ENCODE data around the gene CTDSPL. TPM values are rescaled to one million over a fixed set of nuclear protein-coding genes. Genes with fewer than 3 reads are reported as not detected.

CTDSPL gene
- total and polyA plus RNA-seq, 2 of the 13 experiments (the other 11 are each of a cell fraction or from before 2014, with no cell fraction given), result 26.1 to 142 TPM

- TF ChIP-seq ZBTB39 (CRISPR knock-in tag; IDR thresholded peaks at IDR 0.05) (no peak), MAFF (IDR thresholded peaks at IDR 0.05; ENCODE audit: low read depth, low read length) (no peak), SMARCE1 (IDR thresholded peaks at IDR 0.05; ENCODE audit: borderline replicate concordance) (no peak), KLF13 (CRISPR knock-in tag; IDR thresholded peaks at IDR 0.05) (no peak), PCBP1 (IDR thresholded peaks at IDR 0.05; ENCODE audit: borderline replicate concordance, low read depth, low read length) (no peak), RARA (CRISPR knock-in tag; IDR thresholded peaks at IDR 0.05) (peak; percentile 52; the same call in 1 of the 2 replicates), MATR3 (CRISPR knock-in tag; IDR thresholded peaks at IDR 0.05) (no peak), GLMP (CRISPR knock-in tag; IDR thresholded peaks at IDR 0.05; ENCODE audit: borderline replicate concordance) (no peak), SRF (IDR thresholded peaks at IDR 0.05; ENCODE audit: low read depth, low read length) (no peak), REXO4 (CRISPR knock-in tag; IDR thresholded peaks at IDR 0.05; ENCODE audit: borderline replicate concordance) (no peak), SMAD1 (CRISPR knock-in tag; IDR thresholded peaks at IDR 0.05; ENCODE audit: borderline replicate concordance, low read depth) (no peak), FOXP4 (CRISPR knock-in tag; IDR thresholded peaks at IDR 0.05) (peak; percentile 62; the same call in 1 of the 2 replicates), ZSCAN5A (CRISPR knock-in tag; IDR thresholded peaks at IDR 0.05; ENCODE audit: borderline replicate concordance) (no peak), HNF1A (IDR thresholded peaks at IDR 0.05; ENCODE audit: low read depth) (peak; percentile 88), HNF1A (CRISPR knock-in tag; IDR thresholded peaks at IDR 0.05; ENCODE audit: borderline replicate concordance) (no peak; the same call in 1 of the 2 replicates), DBP (CRISPR knock-in tag; IDR thresholded peaks at IDR 0.05; ENCODE audit: not compliant biosample characterization) (no peak), SOX13 (IDR thresholded peaks at IDR 0.05) (no peak), SOX13 (CRISPR knock-in tag; conservative IDR thresholded peaks at IDR 0.05 in 1 of 2, IDR thresholded peaks at IDR 0.05 in 1 of 2) (peak in 1 of 2 experiments; percentile 83; a peak in 2 of 4 replicates)
Measured at GRCh38 chr3:37935290-37935668, 73.6 kb downstream of the CTDSPL start (continued).

Measured in HepG2 (cell line).